NCI-H345 treated with DMSO at 0.1 percent for 48 hours (cell line): Measurements from ENCODE around the gene PGK1.

ENCODE experiments used
- DNase-seq: peaks from one replicate; lab custom pipeline; 2025; ENCODE audit not compliant: unreplicated experiment; lab: John Stamatoyannopoulos, UW

Gene PGK1

GRCh38 chrX:78165425-78165824 is 61.4 kb downstream of the PGK1 start:
- DNase-seq = no peak

- DNase-seq = no peak
Measured at GRCh38 chrX:78168065-78168464, 64.0 kb downstream of the PGK1 start.
